OCI-LY1 (cell line): ENCODE data around the gene SHISA3.

Experiments
- H2AFZ ChIP-seq: fragments of 200-600 bp; sonication (generic), shearing (Covaris generic); 2 replicates; pipeline ENCODE4 v1.6.0; 2014; ENCODE audit warnings: antibody characterized with exemption, mild to moderate bottlenecking, low read length
- H3F3A ChIP-seq: fragments of 200-600 bp; sonication (generic), shearing (Covaris generic); 2 replicates; pipeline ENCODE4 v1.6.0; 2014; ENCODE audit warnings: mild to moderate bottlenecking, antibody characterized with exemption, low read length, moderate library complexity; ENCODE audit not compliant: insufficient read depth
- H3K27ac ChIP-seq: fragments of 200-600 bp; sonication (generic); 2 replicates; pipeline ENCODE4 v1.5.1; 2014; ENCODE audit warnings: low read length, mixed run types, mild to moderate bottlenecking, low read depth; ENCODE audit not compliant: poor library complexity, severe bottlenecking
- H3K27me3 ChIP-seq: fragments of 200-600 bp; sonication (generic); 2 replicates; pipeline ENCODE4 v1.6.0; 2014; ENCODE audit warnings: antibody characterized with exemption, mild to moderate bottlenecking, low read length, moderate library complexity; ENCODE audit not compliant: insufficient read depth
- H3K36me3 ChIP-seq: fragments of 200-600 bp; sonication (generic); 2 replicates; pipeline ENCODE4 v1.6.1; 2014; ENCODE audit warnings: mild to moderate bottlenecking, antibody characterized with exemption, low read length, moderate library complexity, mixed read lengths; ENCODE audit not compliant: insufficient read depth
- H3K4me1 ChIP-seq: fragments of 200-600 bp; sonication (generic); 2 replicates; pipeline ENCODE4 v1.5.1; 2014; ENCODE audit warnings: mild to moderate bottlenecking, low read length, moderate library complexity; ENCODE audit not compliant: insufficient read depth, severe bottlenecking
- H3K4me2 ChIP-seq: fragments of 200-600 bp; sonication (generic), shearing (Covaris generic); 2 replicates; pipeline ENCODE4 v1.6.1; 2014; ENCODE audit warnings: low read length
- H3K4me3 ChIP-seq: fragments of 200-600 bp; sonication (generic); 2 replicates; pipeline ENCODE4 v1.5.1; 2014; ENCODE audit warnings: low read length, low read depth, mild to moderate bottlenecking, mixed read lengths; ENCODE audit not compliant: poor library complexity, severe bottlenecking
- H3K79me2 ChIP-seq: fragments of 200-600 bp; shearing (Covaris generic); 2 replicates; pipeline ENCODE4 v1.6.1; 2016; ENCODE audit warnings: mixed run types, low read length, mixed read lengths; ENCODE audit not compliant: insufficient read depth
- H3K9ac ChIP-seq: fragments of 200-600 bp; sonication (generic), shearing (Covaris generic); 2 replicates; pipeline ENCODE4 v1.6.1; 2014; ENCODE audit warnings: mild to moderate bottlenecking, low read length, mixed read lengths
- H3K9me2 ChIP-seq: fragments of 200-600 bp; sonication (generic), shearing (Covaris generic); 2 replicates; pipeline ENCODE4 v1.6.1; 2014; ENCODE audit warnings: low read depth, mild to moderate bottlenecking, low read length, mixed read lengths
- H3K9me3 ChIP-seq: fragments of 200-600 bp; shearing (Covaris generic); 2 replicates; pipeline ENCODE4 v1.6.1; 2014; ENCODE audit warnings: low read length, mixed read lengths
- H4K20me1 ChIP-seq: fragments of 200-600 bp; sonication (generic), shearing (Covaris generic); 2 replicates; pipeline ENCODE4 v1.6.0; 2016; ENCODE audit warnings: mild to moderate bottlenecking, low read length; ENCODE audit not compliant: insufficient read depth
- EZH2 ChIP-seq: fragments of 200-600 bp; sonication (generic), shearing (Covaris generic); IDR thresholded peaks from 2 replicates; pipeline ENCODE4 v1.8.0; 2017; ENCODE audit warnings: borderline replicate concordance, mixed run types, mild to moderate bottlenecking, antibody characterized with exemption, low read length, moderate library complexity, mixed read lengths
- TF ChIP-seq, protein P1 (sequence below): fragments of 200-600 bp; sonication (generic), shearing (Covaris generic); IDR thresholded peaks from 2 replicates; pipeline ENCODE4 v1.5.1; 2017; ENCODE audit warnings: mild to moderate bottlenecking, antibody characterized with exemption, low read length, moderate library complexity, mixed read lengths

The SHISA3 gene

DNA sequence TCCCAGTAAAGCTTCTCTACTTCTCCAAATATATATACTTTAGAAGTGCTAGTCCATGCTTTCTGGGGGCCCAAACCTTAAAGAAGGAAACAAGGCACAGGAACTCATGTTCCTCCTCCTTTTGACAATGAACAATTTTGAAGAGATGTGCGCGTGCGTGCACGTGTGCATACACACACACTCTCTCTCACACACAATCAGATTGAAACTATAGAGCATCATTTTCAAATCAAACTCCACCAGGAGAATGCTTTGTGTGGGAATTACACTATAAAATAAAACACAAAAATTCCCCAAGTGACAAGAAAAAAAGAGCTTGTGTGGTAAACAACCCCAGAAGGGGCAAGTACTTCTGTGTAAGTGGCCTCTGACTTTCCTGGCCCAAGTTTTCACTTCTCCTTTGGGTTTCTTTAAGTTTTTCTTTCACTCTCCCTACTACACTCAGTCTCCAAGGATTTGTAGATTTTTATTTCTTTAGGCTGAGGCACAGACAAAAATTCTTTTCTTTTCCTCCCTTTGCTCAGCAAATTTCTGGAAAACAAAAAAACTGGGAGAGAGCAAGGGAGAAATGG is 46.6 kb upstream of the SHISA3 start:
- TF ChIP-seq, protein P1, sequence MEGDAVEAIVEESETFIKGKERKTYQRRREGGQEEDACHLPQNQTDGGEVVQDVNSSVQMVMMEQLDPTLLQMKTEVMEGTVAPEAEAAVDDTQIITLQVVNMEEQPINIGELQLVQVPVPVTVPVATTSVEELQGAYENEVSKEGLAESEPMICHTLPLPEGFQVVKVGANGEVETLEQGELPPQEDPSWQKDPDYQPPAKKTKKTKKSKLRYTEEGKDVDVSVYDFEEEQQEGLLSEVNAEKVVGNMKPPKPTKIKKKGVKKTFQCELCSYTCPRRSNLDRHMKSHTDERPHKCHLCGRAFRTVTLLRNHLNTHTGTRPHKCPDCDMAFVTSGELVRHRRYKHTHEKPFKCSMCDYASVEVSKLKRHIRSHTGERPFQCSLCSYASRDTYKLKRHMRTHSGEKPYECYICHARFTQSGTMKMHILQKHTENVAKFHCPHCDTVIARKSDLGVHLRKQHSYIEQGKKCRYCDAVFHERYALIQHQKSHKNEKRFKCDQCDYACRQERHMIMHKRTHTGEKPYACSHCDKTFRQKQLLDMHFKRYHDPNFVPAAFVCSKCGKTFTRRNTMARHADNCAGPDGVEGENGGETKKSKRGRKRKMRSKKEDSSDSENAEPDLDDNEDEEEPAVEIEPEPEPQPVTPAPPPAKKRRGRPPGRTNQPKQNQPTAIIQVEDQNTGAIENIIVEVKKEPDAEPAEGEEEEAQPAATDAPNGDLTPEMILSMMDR, result no peak
- no peak for TF ChIP-seq EZH2
- H3K4me2 ChIP-seq, result no peak overlapping the region
- no peak overlapping the region for H3K4me3 ChIP-seq

DNA sequence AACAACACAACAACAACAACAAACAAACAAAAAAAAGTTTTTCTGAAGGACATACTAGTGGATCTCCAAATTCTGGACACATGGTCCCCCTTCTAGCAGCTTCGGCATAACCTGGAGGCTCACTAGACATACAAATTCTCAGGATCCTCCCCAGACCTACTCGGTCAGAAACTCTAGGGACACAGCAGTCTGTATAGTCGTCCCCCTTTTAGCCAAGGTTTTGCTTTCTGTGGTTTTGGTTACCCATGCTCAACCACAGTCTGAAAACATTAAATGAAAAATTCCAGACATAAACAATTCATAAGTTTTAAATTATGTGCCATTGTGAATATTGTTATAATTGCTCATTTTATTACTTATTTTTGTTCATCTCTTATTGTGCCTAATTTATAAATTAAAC is 45.2 kb upstream of the SHISA3 start:
- no peak overlapping the region for H2AFZ ChIP-seq
- H3K4me1 ChIP-seq, result no peaks in the 10 kb centered on the region
- no peak overlapping the region for H3K27ac ChIP-seq
- no peaks in the 10 kb centered on the region for H3K79me2 ChIP-seq
- no peak overlapping the region for H3K9ac ChIP-seq
- H3K9me2 ChIP-seq, result no peaks in the 10 kb centered on the region
- H3K36me3 ChIP-seq, result no peaks in the 10 kb centered on the region
- no peaks in the 10 kb centered on the region for H3K27me3 ChIP-seq
- TF ChIP-seq EZH2, result no peak
- TF ChIP-seq, protein P1, result no peak
- H3K4me3 ChIP-seq, result no peak overlapping the region
- H3K4me2 ChIP-seq, result no peak overlapping the region
- no peaks in the 10 kb centered on the region for H4K20me1 ChIP-seq
- no peaks in the 10 kb centered on the region for H3F3A ChIP-seq
- no peaks in the 10 kb centered on the region for H3K9me3 ChIP-seq

More for the DNA sequence above, 46.6 kb upstream of the SHISA3 start:
- Histone ChIP-seq H3K36me3 (no peaks in the 10 kb centered on the region), H4K20me1 (no peaks in the 10 kb centered on the region), H3K27me3 (no peaks in the 10 kb centered on the region), H3K4me1 (no peaks in the 10 kb centered on the region), H3F3A (no peaks in the 10 kb centered on the region), H3K79me2 (no peaks in the 10 kb centered on the region), H3K9ac (no peak overlapping the region), H3K9me2 (no peaks in the 10 kb centered on the region), H2AFZ (no peak overlapping the region), H3K27ac (no peak overlapping the region), H3K9me3 (no peaks in the 10 kb centered on the region)

DNA sequence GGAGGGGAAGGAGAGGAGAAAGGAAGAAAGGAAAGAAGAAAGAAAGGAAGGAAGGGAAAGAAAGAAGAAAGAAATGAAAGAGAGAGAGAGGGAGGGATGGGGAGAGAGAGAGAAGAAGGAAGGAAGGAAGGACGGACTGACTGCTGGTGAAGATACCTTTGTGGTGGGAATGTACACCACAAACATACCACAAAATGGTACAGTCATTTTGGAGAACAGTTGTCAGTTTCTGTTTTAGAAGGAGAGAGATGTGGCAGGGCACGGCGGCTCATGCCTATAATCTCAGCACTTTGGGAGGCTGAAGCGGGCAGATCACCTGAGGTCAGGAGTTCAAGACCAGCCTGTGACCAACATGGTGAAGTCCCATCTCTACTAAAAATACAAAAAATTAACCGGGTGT is 40.0 kb upstream of the SHISA3 start:
- Histone ChIP-seq H4K20me1 (no peaks in the 10 kb centered on the region), H3K79me2 (no peaks in the 10 kb centered on the region), H3K27me3 (no peaks in the 10 kb centered on the region), H3K27ac (no peak overlapping the region), H3K36me3 (no peaks in the 10 kb centered on the region), H3K9me3 (no peaks in the 10 kb centered on the region), H3K9ac (no peak overlapping the region), H3K4me2 (no peak overlapping the region), H3K9me2 (no peaks in the 10 kb centered on the region), H2AFZ (no peak overlapping the region), H3F3A (no peaks in the 10 kb centered on the region), H3K4me3 (no peak overlapping the region), H3K4me1 (no peaks in the 10 kb centered on the region)
- TF ChIP-seq, protein P1, result no peak
- no peak for TF ChIP-seq EZH2
